CD4-positive, alpha-beta T cell treated with Interleukin-17A for 1 hour (primary cell): ENCODE data around the gene MATCAP1.

Source experiments
- DNase-seq: peaks from one replicate; pipeline ENCODE4 v3.0.0-alpha.2; 2020

The MATCAP1 gene

DNA sequence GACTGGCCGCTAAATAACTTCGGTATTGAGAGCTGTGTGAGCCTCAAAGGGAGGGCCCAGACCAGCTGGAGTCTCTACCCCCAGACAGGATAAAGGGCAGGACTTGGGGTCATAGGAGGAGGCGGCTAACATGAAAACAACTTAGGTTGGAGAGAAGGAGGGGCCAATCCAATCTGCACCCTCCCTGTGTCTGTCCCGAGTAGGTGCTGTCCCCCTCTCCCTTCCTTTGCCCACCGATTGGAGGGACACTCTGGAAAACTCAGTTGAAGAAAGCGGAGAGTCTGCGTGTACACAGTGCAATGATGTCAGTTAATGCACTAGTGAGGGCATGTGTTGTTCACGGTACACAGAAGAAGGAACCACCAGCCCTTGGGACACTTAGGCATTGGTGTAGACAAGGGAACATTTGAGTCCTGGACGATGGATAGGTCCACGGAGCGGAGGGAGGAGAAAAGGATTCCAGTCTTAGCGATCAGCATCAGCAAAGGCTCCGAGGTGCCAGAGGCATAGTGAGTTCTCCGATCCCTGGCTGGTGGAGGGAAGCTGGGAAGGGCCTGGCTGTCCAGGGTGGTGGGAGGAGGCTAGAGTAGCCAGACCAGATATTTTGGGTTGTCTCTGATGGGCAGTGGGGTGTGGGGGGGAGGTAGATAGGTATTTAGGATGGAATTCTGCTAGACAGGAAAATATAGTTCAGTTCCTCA is 12.7 kb downstream of the MATCAP1 start:
- DNase-seq = no peak

- no peak for DNase-seq
Measured at GRCh38 chr16:67170168-67170948, 13.4 kb downstream of the MATCAP1 start, which contains the start of gene NOL3. NOL3 (plus strand) TSS chr16:67170538.

DNA sequence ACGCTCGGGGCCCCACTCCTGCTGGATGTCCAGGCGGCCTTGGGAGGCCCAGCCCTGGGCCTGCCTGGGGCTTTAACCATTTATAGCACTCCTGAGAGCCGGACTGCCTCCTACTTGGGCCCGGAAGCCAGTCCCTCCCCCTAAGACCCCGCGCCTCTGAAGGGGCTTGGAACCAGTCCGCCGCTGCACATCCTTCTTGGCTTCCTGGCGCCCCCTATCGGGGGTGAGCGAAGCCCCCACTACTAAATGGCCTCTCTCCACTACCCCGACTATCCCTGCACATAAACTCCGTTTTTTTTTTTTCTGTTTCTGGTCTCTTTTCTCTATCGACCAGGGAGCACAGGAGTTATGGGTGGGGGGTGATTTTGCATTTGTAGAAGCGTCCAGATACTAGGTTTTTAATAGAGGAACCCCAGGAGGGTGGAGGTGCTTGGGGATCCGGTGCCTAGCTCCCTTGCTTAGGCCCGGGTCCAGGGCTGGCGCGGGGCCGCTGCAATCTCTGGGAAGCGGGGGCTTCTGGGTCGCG is 14.1 kb downstream of the MATCAP1 start:
- DNase-seq = peak; percentile 42

- no peak for DNase-seq
Measured at GRCh38 chr16:67169011-67169451, 14.7 kb downstream of the MATCAP1 start.

DNA sequence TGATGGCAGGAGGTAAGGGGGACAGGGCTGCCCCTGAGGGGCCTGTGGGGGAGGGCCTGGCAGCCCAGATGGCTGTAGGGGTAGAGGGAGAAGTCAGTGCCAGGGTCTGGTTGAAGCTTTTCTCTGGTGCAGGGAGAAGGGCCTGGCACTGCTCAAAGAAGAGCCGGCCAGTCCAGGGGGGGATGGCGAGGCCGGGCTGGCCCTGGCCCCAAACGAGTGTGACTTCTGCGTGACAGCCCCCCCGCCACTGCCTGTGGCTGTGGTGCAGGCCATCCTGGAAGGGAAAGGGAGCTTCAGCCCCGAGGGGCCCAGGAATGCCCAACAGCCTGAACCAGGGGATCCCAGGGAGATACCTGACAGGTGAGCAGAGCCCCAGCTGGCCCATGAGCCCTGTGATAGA is 16.2 kb downstream of the MATCAP1 start:
- DNase-seq = no peak

DNA sequence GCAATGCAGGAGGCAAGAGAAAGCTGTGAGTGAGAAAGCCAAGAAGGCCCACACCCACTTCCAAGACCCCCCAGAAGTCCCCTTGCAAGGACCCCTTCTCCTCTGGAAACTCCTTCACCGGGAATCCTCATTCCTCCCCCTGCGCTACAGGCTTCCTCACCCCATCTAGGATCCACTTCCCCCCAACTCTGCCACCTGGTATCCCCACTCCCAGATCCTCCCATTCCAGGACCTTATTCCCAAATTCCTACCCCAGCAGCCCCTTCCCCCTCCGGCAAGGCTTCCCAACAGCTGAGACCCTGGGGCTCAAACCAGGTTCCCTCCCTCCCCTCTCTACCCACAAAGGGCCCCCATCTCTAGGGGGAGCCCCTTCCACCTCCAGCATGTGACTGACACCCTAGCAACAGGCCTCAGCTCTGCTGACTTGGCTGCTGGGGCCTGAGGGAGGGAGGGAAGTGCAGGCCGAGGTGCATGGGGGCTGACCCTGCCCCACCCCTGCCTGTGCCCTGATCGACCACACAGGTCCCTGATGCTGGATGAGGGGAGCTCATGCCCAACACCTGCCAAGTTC is 17.1 kb downstream of the MATCAP1 start:
- DNase-seq = no peak

DNA sequence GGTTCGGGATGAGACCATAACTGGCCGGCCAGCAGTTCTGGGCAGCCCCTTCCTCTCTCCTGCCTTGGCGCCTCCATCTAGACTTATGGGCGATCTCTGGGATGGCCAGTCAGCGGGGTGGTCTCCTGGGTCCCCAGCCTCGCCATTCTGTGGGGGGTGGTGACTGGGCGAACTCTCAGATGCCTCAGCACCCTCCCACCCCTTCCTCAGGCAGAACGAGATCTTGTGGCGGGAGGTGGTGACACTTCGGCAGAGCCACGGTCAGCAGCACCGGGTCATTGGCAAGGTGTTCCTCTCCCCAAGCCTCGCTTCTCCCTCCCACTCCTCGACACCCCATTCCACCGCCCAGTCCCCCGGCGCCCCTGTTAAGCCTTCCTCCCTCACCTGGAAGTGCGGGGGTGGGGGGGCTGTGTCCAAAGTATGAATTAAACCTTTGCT is 17.6 kb downstream of the MATCAP1 start:
- no peak for DNase-seq

DNA sequence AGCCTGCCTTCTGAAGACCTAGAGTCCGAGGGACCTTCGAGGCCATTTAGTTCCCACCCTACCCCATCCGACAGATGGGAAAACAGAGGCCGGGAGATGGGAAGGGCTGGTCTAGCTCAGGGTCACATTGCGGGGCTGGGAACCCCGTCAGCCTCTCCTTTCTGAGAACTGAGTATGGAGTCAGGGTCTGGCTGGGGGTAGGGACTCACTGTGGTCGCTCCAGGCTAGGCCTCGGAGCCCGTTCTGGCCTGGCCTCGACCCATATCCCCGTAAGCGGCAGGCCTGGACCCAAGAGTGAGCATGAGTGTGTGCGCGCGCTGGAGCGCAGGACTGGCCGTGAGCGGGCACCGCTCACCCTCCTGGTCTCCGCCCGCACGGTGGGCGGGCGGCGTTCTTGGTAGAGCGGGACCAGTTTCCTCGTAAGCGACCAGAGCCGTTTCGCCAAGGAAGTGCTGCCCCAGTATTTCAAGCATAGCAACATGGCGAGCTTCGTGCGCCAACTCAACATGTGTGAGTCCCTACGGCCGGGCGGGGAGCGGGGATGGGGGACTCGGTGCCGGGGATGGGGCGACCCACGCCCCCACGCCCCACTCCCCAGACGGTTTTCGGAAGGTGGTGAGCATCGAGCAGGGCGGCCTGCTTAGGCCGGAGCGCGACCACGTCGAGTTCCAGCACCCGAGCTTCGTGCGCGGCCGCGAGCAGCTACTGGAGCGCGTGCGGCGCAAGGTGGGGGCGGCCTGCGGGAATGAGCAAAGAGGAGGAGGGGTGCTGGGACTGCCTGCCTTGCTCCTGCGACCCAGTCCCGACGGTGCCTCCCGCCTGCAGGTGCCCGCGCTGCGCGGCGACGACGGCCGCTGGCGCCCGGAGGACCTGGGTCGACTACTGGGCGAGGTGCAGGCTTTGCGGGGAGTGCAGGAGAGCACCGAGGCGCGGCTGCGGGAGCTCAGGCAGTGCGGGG is 18.4 kb downstream of the MATCAP1 start:
- DNase-seq = no peak

DNA sequence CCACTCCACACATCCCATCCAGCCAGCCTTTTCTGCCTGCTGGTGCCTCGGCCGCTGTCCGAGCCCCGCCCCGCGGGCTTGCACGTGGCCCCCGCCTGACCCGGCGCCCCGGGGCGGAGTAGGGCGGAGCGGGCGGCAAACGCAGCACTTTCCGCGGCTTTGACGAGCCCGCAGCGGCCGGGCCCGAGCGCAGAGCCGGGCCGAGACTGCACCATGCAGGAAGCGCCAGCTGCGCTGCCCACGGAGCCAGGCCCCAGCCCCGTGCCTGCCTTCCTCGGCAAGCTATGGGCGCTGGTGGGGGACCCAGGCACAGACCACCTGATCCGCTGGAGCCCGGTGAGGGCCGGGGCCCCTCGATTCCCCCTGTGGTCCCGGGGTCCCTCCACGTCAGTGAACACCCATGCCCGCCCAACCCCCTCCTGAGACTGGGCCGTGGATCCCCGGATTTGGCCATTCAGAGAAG is 19.1 kb downstream of the MATCAP1 start, which contains the start of gene HSF4:
HSF4 (plus strand) TSS at position 147 of the 463 bp plus-strand sequence; CDS start at position 214, 67 bp downstream.
- DNase-seq = no peak

- no peak for DNase-seq
Measured at GRCh38 chr16:67163999-67164558, 19.7 kb downstream of the MATCAP1 start.

DNA sequence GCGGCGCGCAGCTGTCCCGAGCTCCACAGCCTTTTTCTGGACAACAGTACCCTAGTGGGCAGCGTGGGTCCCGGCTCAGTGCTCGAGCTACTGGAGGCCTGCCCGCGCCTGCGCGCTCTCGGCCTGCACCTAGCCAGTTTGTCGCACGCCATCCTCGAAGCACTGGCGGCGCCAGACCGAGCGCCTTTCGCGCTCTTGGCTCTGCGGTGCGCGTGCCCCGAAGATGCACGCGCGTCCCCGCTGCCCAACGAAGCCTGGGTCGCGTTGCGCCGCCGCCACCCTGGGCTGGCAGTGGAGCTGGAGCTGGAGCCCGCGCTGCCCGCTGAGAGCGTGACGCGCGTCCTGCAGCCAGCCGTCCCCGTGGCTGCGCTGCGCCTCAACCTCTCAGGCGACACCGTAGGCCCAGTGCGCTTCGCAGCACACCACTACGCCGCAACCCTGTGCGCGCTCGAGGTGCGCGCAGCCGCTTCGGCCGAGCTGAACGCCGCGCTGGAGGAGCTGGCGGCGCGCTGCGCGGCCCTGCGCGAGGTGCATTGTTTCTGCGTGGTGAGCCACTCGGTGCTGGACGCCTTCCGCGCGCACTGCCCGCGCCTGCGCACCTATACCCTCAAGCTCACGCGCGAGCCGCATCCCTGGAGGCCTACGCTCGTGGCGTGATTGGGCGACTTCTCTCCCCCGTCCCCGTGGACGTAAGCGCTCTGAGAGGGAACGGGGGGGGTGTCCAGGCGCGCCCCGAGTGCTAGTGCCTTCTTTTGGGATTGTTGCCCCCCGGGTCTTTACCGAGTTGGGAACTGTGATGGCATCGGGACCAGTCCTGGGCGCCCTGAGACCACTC is 20.4 kb downstream of the MATCAP1 start:
- peak; percentile 64 for DNase-seq

DNA sequence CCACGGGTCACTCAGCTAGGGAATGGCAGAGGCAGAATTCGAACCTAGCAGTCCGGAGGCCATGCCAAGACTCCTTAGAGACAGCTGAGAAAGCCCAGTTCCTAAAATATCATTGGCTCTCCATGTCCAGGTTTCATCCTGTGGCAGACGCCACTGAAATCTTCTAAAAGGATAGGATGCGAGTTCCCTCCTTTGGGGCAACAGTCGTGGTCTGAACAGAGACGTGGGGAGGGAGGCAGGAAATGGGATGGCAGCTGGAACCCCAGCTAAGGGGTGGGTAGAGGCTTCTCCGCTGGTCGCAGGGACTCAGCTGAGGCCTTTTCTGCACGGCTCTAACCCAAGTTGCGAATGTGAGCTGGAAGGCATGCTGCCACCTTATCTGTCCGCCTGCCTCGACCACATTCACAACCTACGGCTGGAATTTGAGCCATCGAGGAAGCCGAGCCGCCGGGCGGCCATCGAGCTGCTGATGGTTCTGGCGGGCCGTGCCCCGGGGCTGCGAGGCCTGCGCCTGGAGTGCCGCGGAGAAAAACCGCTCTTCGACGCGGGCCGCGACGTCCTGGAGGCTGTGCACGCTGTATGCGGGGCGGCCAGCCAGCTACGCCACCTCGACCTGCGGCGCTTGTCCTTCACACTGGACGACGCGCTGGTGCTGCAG is 21.1 kb downstream of the MATCAP1 start:
- DNase-seq = no peak

DNA sequence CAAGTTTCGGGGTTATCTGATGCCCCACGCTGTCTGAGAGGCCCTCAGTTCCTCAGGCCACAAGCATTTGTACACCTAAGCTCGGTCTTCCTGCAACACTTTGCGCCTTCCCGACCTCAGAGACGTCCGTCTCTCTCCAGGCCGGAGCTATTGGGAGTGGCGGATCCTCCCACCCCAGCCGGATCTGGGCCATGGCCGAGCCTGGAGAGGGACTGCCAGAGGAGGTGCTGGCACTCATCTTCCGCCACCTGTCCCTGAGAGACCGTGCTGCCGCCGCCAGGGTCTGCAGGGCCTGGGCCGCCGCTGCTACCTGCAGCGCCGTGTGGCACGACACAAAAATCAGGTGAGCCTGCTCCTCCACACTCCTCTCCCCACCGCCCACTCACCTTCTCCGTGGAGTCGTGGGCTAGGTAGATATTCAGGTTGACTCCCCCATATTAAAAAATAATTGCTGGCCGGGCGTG is 22.1 kb downstream of the MATCAP1 start:
- no peak for DNase-seq

- DNase-seq = peak; percentile 90
Measured at GRCh38 chr16:67158637-67159600, 24.8 kb downstream of the MATCAP1 start.

DNA sequence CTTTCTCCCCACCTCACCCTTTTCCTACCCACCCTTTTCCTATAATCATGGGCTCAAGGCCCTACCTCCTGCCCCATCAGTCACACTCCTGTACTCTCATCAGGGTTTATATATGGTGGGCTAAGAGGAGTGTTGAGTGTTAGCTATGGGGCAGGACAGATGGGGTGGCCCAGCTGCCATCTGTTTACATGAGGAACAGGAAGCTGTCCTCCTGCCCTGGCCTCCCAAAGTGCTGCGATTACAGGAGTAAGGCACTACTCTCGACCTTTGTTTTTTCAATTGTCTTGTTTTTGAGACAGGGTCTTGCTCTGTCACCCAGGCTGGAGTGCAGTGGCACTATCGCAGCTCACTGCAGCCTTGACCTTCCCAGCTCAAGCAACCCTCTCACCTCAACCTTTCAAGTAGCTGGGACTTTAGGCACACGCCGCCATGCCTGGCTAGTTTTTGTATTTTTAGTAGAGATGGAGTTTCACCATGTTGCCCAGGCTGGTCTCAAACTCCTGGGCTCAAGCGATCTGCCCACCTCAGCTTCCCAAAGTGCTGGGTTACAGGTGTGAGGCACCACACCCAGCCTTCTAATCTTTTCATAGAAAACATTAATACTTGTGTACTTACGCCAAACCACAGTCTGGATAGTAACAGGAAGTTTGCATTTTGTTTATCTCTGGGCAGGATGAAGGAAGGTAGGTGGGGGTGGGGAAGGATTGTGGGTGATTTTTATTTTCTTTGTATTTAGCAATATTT is 25.7 kb downstream of the MATCAP1 start:
- peak; percentile 76 for DNase-seq

DNA sequence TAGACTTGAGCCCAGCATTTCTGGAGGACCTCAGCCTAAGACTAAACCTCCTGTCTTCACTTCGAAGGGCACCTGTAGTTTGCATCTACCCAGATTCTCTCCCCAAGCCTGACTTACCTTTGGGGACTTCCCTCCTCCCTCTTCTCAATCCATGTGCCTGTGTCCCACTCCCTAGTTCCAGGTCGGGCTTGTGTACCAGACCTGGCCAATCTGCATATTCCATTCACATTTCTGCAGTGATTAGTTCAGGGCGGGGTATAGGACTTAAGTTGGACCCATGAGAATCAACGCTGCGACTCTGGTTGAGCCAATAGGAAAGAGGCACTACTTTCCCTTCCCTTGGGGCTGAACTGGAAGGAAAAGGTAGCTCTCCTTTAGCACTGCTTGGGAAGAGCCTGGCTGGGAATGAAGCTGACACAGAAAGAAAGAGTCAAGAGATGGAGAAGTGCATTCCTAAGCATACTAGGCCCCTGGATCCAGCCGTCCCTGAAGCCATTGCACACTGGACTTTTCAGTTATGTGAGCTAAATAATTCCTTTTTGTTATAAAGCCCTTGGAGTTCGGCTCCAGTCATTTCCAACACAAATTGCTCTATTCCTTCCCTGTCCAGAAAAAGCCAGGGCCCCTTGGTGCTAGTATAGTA is 26.5 kb downstream of the MATCAP1 start:
- DNase-seq = no peak

GRCh38 chr16:67156143-67156844 is 27.5 kb downstream of the MATCAP1 start:
- DNase-seq = no peak
